GDM1 (cell line): ENCODE data around the gene TESK1.
"Not testable (repeated sequence)": the region's sequence is repeated elsewhere in the genome, so short reads cannot be mapped to it uniquely, and the experiment has no call there.

ENCODE experiments used
- DNase-seq: peaks from one replicate; lab custom pipeline; 2025; lab: John Stamatoyannopoulos, UW

Gene TESK1

GRCh38 chr9:35579659-35580227, 25.3 kb upstream of the TESK1 start:
- not testable (repeated sequence) for DNase-seq

- DNase-seq: not testable (repeated sequence)
Observed at GRCh38 chr9:35583521-35583920, 21.5 kb upstream of the TESK1 start.

GRCh38 chr9:35584681-35585080, 20.4 kb upstream of the TESK1 start:
- not testable (repeated sequence) for DNase-seq

GRCh38 chr9:35588506-35588905, 16.6 kb upstream of the TESK1 start:
- not testable (repeated sequence) for DNase-seq

- DNase-seq: no peak
Observed at GRCh38 chr9:35593581-35593980, 11.5 kb upstream of the TESK1 start.

GRCh38 chr9:35594471-35594870, 10.6 kb upstream of the TESK1 start:
- DNase-seq: no peak

- DNase-seq: not testable (repeated sequence)
Observed at GRCh38 chr9:35596907-35597306, 8.2 kb upstream of the TESK1 start.

- no peak for DNase-seq
Observed at GRCh38 chr9:35598866-35599590, 6.0 kb upstream of the TESK1 start.

GRCh38 chr9:35599763-35600604, 5.1 kb upstream of the TESK1 start:
- DNase-seq: no peak

GRCh38 chr9:35603506-35603985, 1.5 kb upstream of the TESK1 start:
- no peak for DNase-seq

- peak; percentile 100 for DNase-seq
Observed at GRCh38 chr9:35603986-35604577, 980 bp upstream of the TESK1 start.

- no peak for DNase-seq
Observed at GRCh38 chr9:35605351-35606137, 482 bp downstream of the TESK1 start.

- no peak for DNase-seq
Observed at GRCh38 chr9:35606138-35606504, 1.1 kb downstream of the TESK1 start.

GRCh38 chr9:35606726-35607125, 1.7 kb downstream of the TESK1 start:
- DNase-seq: no peak

GRCh38 chr9:35608221-35608620, 3.2 kb downstream of the TESK1 start:
- DNase-seq: no peak

- DNase-seq: no peak
Observed at GRCh38 chr9:35609001-35609819, 4.1 kb downstream of the TESK1 start.

GRCh38 chr9:35609820-35610163, 4.7 kb downstream of the TESK1 start:
- DNase-seq: no peak

- no peak for DNase-seq
Observed at GRCh38 chr9:35611230-35611797, 6.3 kb downstream of the TESK1 start.

GRCh38 chr9:35612066-35612465, 7.0 kb downstream of the TESK1 start:
- DNase-seq: not testable (repeated sequence)

- no peak for DNase-seq
Observed at GRCh38 chr9:35612843-35613242, 7.8 kb downstream of the TESK1 start.
